ENCODE data around the gene ATXN7L1. TPM values are rescaled to one million over a fixed set of nuclear protein-coding genes. Genes with fewer than 3 reads are reported as not detected.

Gene ATXN7L1
- total RNA-seq, 3 donors from 2014 or later = 19.7 to 29.5 (median 26.0) TPM

DNA sequence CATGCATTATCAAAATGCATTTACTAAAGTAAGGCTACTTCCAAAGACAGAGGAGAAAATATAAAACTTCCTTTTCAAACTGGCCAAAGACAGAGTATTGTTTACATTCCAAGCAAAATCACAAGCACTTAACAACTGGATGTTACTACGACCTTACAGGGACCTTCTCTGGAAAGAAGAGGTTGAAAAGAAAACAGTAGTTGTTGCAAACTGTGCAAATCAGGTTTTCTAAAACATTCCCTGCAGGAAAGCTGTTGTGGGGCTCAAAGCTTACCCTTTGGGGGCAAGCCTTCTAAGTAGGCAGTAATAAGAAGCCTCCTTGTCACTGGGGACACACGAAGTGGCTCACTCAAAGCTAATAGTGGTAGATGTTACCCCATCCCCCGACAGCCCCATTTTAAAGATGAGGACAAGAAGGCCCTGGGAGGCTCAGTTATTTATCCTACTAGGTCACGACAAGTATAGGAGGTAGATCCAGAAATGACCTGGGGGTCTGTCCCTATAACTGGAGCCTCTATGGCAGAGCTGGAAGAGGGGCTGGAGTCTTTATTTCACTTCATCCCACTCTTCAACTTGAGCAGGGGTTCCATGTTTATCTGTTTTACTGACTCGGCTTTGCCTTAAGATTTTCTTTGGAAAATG, 46.6 kb downstream of the ATXN7L1 start:
- Histone ChIP-seq H3K36me3 (ENCODE audit: low read depth) (no peaks in the 10 kb centered on the region), H3K4me1 (ENCODE audit: low read depth) (no peaks in the 10 kb centered on the region), H3K9me3 (no peaks in the 10 kb centered on the region), H3K4me3 (no peak overlapping the region)
- TF ChIP-seq, protein P1, sequence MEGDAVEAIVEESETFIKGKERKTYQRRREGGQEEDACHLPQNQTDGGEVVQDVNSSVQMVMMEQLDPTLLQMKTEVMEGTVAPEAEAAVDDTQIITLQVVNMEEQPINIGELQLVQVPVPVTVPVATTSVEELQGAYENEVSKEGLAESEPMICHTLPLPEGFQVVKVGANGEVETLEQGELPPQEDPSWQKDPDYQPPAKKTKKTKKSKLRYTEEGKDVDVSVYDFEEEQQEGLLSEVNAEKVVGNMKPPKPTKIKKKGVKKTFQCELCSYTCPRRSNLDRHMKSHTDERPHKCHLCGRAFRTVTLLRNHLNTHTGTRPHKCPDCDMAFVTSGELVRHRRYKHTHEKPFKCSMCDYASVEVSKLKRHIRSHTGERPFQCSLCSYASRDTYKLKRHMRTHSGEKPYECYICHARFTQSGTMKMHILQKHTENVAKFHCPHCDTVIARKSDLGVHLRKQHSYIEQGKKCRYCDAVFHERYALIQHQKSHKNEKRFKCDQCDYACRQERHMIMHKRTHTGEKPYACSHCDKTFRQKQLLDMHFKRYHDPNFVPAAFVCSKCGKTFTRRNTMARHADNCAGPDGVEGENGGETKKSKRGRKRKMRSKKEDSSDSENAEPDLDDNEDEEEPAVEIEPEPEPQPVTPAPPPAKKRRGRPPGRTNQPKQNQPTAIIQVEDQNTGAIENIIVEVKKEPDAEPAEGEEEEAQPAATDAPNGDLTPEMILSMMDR (IDR thresholded peaks at IDR 0.05) = no peak
- DNase-seq (no peak), ATAC-seq (no peak)
- intact Hi-C loops (cut with DNase I, micrococcal nuclease) = no loop called here

DNA sequence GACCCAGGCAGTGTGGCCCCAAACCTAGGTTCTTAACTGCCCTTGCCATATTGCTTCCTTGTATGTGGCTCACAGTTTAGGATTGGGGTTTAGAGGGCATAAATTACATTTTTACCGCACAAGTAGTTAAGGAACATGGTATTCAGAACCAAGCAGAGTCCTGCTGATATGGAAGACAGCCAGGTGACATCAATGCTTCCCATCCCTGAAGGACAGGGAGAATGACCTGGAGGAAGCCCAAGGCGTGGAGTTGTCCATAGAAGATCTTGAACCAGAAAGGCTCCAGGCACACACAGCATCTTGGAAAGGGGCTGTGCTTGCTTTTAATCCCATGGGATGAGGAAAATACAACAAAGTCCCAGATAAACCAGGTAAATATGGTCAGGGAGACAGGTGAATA, 48.3 kb downstream of the ATXN7L1 start:
- TF ChIP-seq, protein P1 (IDR thresholded peaks at IDR 0.05) = no peak
- Histone ChIP-seq H3K36me3 (ENCODE audit: low read depth) (no peaks in the 10 kb centered on the region), H3K4me1 (ENCODE audit: low read depth) (no peaks in the 10 kb centered on the region), H3K9me3 (no peaks in the 10 kb centered on the region), H3K4me3 (no peak overlapping the region)
- intact Hi-C loops (cut with DNase I, micrococcal nuclease) = no loop called here
- DNase-seq (no peak), ATAC-seq (no peak)

DNA sequence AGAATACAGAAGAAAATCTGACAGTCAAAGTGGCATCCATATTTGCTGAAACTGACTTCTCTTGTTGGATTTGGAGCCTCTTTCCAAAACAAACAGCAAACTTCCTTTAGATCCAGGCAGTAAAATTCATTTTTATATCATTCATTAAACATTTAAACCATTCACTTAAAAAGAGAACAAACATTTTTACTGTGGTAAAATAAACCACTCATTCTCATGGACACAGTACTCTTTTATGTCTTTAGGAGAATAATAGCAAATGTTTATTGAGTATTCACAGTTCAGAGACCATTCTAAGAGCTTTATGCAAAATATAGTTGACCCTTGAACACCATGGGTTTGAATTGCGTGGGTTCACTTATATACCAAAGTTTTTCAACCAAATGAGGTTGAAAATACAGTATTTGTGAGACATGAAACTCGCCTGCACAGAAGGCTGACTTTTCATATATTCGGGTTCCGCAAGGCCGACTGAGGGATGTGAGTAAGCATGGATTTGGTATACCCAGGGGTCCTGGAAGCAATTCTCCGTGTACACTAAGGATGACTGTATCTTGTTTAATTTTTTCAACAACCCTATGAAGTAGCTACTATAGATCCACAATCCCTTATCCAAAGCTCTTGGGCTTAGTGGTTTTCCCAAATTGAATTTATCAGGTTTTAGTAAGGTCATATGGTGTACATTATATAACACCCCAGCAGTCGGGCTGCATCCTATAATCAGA, 49.1 kb downstream of the ATXN7L1 start:
- no peak overlapping the region for H3K4me3 ChIP-seq
- H3K4me1 ChIP-seq (ENCODE audit: low read depth) = no peaks in the 10 kb centered on the region
- intact Hi-C loops (cut with DNase I, micrococcal nuclease) = no loop called here
- no peaks in the 10 kb centered on the region for H3K9me3 ChIP-seq
- H3K36me3 ChIP-seq (ENCODE audit: low read depth) = no peaks in the 10 kb centered on the region
- DNase-seq (no peak), ATAC-seq (peak; percentile 34)
- TF ChIP-seq, protein P1 (IDR thresholded peaks at IDR 0.05) = no peak

DNA sequence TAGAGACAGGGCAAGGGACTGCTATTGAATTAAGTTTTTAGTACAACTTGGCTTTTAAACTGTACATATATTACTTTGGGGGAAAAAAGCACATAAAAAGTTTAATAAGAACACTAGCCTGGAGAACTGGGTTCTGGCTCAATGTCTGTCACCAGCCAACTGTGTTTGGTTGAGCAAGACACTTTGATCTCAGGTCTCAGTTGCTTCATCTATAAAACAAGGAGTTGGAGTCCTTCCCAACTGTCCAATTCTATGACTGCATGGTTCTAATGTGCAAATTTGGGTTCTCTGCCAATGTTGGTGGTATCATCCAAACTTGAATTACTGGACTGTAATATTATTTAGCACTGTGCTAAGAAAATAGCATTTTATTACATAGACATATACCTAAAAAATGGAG, 50.3 kb downstream of the ATXN7L1 start:
- Histone ChIP-seq H3K4me1 (ENCODE audit: low read depth) (no peaks in the 10 kb centered on the region), H3K4me3 (no peak overlapping the region), H3K36me3 (ENCODE audit: low read depth) (no peaks in the 10 kb centered on the region), H3K9me3 (no peaks in the 10 kb centered on the region)
- TF ChIP-seq, protein P1 (IDR thresholded peaks at IDR 0.05) = no peak
- DNase-seq (no peak), ATAC-seq (no peak)
- intact Hi-C loops (cut with DNase I, micrococcal nuclease) = no loop called here

DNA sequence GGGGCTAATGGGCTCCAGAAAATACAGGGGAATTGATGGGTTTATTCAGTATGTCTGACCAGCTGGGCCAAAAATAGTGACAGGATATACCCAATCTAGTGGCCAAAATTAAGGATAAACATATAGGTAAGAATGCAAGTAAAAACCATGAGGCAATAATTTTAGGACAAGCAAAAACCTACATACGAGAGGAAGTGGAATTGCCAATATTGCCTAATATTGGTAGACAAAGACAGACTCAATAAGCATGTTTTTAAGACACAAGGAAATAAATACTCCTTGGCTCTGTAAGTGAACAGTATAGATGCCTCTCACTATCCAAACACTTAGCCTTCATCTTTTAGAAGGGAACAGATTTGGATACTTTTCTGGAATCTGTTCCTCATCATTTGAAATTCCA, 51.0 kb downstream of the ATXN7L1 start:
- H3K9me3 ChIP-seq = no peaks in the 10 kb centered on the region
- intact Hi-C loops (cut with DNase I, micrococcal nuclease) = no loop called here
- DNase-seq (no peak), ATAC-seq (no peak)
- H3K4me1 ChIP-seq (ENCODE audit: low read depth) = no peaks in the 10 kb centered on the region
- H3K4me3 ChIP-seq = no peak overlapping the region
- TF ChIP-seq, protein P1 (IDR thresholded peaks at IDR 0.05) = no peak
- no peaks in the 10 kb centered on the region for H3K36me3 ChIP-seq (ENCODE audit: low read depth)

Measured in mucosa of descending colon (tissue), 3 donors.